Muscle of leg (tissue), 16 donors: Measurements from ENCODE around the gene UBE2E2. TPM values are rescaled to one million over a fixed set of nuclear protein-coding genes. Genes with fewer than 3 reads are reported as not detected.

Experiments used
- DNase-seq: peaks from one replicate; pipeline ENCODE4 v3.0.0; 2013
- H3K27ac ChIP-seq: one replicate; pipeline ENCODE4 v1.5.1; 2013; ENCODE audit warnings: mild to moderate bottlenecking, low read length, control low read depth
- H3K27me3 ChIP-seq: one replicate; pipeline ENCODE4 v1.6.1; 2013; ENCODE audit warnings: low read length; ENCODE audit not compliant: control insufficient read depth, insufficient read depth
- H3K36me3 ChIP-seq: one replicate; pipeline ENCODE4 v1.6.1; 2013; ENCODE audit warnings: low read length; ENCODE audit not compliant: control insufficient read depth, insufficient read depth
- H3K4me1 ChIP-seq: one replicate; pipeline ENCODE4 v1.6.1; 2013; ENCODE audit warnings: low read length; ENCODE audit not compliant: control insufficient read depth, insufficient read depth
- H3K4me3 ChIP-seq: one replicate; pipeline ENCODE4 v1.5.1; 2013; ENCODE audit warnings: low read length, control low read depth
- H3K9me3 ChIP-seq: replicated peaks from 2 replicates; pipeline ENCODE4 v1.6.1; 2013; ENCODE audit warnings: low read depth, low read length; ENCODE audit not compliant: control insufficient read depth
- WGBS: methylation state at CpG from one replicate; pipeline ENCODE4 v1.1.5; 2013; ENCODE audit warnings: missing lambda C conversion rate; ENCODE audit not compliant: insufficient coverage; 5-methylcytosine and 5-hydroxymethylcytosine counted together
- long read RNA-seq, 11 donors: transcript quantifications; one replicate each; lab custom pipeline, GENCODE V29; 2026
- polyA plus RNA-seq, 8 donors: library from polyadenylated mRNA; unstranded; fragments of 120-200 nt; gene quantifications; one replicate each; pipeline versions ENCODE4 v1.2.1 to v1.2.3, GENCODE V29; 2013; ENCODE audit warnings: inconsistent platforms in 1 of 8, low replicate concordance in 1 of 8; ENCODE audit not compliant: insufficient read length in 8 of 8, insufficient read depth in 1 of 8
- total RNA-seq: library from RNA; stranded (reverse); fragments of 120-200 nt; gene quantifications from one replicate; pipeline ENCODE4 v1.2.4, GENCODE V29; 2013

Gene UBE2E2
- total RNA-seq (19.2 TPM), polyA plus RNA-seq (10 to 100 TPM; 26.2 to 41.4 (median 35.4) TPM)
- long read RNA-seq, donor 1, partial matches to known transcripts: 21 of 21 reads
- long read RNA-seq, donor 1, other reads (novel, unspliced or antisense): 0 of 21 reads
- long read RNA-seq, donor 2, partial matches to known transcripts: 6 of 6 reads
- long read RNA-seq, donor 2, other reads (novel, unspliced or antisense): 0 of 6 reads
- long read RNA-seq, donor 3, partial matches to known transcripts: 13 of 13 reads
- long read RNA-seq, donor 3, other reads (novel, unspliced or antisense): 0 of 13 reads
- long read RNA-seq, donor 4, partial matches to known transcripts: 6 of 6 reads
- long read RNA-seq, donor 4, other reads (novel, unspliced or antisense): 0 of 6 reads
- long read RNA-seq, donor 5, partial matches to known transcripts: 25 of 25 reads
- long read RNA-seq, donor 5, other reads (novel, unspliced or antisense): 0 of 25 reads
- long read RNA-seq, donor 6, partial matches to known transcripts: 9 of 11 reads
- long read RNA-seq, donor 6, other reads (novel, unspliced or antisense): 0 of 11 reads
- long read RNA-seq, donor 7, partial matches to known transcripts: 66 of 66 reads
- long read RNA-seq, donor 7, other reads (novel, unspliced or antisense): 0 of 66 reads
- long read RNA-seq, donor 8, partial matches to known transcripts: 7 of 7 reads
- long read RNA-seq, donor 8, other reads (novel, unspliced or antisense): 0 of 7 reads
- long read RNA-seq, donor 9, partial matches to known transcripts: 33 of 34 reads
- long read RNA-seq, donor 9, other reads (novel, unspliced or antisense): 0 of 34 reads
- long read RNA-seq, donor 10, partial matches to known transcripts: 22 of 23 reads
- long read RNA-seq, donor 10, other reads (novel, unspliced or antisense): 0 of 23 reads
- long read RNA-seq, donor 11, partial matches to known transcripts: 10 of 10 reads
- long read RNA-seq, donor 11, other reads (novel, unspliced or antisense): 0 of 10 reads

DNA sequence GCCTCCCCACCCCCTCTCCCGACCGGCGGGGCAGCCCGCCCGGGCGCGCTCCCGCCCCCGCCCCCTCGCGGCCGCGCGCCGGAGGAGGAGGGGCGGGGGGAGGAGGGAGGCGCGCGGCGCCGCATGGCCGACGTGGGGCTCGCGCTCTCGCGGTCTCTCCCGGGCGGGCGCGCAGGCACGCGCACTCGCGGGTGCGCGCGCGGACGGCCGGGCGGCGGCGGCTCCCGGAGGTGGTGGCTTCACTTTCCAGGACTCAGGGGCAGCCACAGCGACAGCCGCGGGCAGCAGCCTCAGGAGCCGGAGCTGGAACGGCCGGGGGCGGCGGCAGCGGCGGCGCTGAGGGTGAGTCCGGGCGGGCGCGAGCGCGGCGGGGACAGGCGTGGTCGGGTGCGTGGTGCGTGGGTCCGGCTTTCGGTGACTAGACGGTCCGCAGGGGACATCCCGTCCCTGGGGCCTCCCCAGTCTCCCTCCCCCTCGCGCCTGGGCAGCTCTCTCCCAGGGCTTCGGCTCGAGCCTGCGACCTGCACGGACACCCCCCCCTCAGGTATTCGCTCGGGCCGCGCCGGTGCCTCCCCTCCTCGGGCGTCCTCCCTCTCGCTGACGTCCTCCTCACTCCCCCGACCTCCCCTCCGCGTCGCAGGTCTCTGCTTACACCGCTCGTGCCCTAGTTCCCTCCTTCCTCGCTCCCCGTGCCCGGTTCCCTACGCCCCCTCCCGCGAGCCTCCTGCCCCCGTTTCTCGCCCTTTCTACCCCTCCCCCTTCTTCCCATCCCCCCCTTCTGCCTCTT, at the start of gene UBE2E2:
Gene UBE2E2, plus strand, starts transcription at position 407 of the 787 bp plus-strand sequence.
- Histone ChIP-seq H3K36me3 (no peaks in the 10 kb centered on the region), H3K4me1 (peaks cover 6% of the 10 kb centered on the region), H3K27me3 (no peaks in the 10 kb centered on the region), H3K4me3 (peak within 1 kb of the TSS; percentile 81), H3K9me3 (no peaks in the 10 kb centered on the region), H3K27ac (peak within 1 kb of the TSS; percentile 78)
- under 1% methylated on average over 81 of the region's 101 CpGs for WGBS
- peak; percentile 90 for DNase-seq

DNA sequence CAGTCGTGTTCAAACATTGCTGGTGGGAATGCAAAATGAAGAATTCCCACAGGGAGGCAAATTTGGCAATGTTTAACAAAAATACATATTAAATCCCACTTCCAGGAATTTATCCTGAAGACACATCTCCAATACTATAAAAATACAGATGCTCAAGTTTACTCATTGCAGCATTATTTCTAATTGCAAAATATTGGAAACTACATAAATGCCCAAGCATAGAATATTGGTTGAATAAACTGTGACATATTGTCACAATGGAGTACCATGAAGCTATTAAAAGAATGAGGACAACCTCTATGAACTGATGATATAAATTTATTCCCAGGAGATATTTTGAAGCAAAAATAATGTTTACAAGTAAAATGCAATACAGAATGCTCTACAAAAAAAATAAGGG, 49.7 kb upstream of the UBE2E2 start:
- Histone ChIP-seq H3K4me3 (no peak overlapping the region), H3K4me1 (no peaks in the 10 kb centered on the region), H3K36me3 (no peaks in the 10 kb centered on the region), H3K27ac (no peak overlapping the region), H3K27me3 (no peaks in the 10 kb centered on the region), H3K9me3 (peaks cover 4% of the 10 kb centered on the region)
- DNase-seq: peak; percentile 30
- WGBS: no CpG with 5 or more reads among the region's 1 CpG

DNA sequence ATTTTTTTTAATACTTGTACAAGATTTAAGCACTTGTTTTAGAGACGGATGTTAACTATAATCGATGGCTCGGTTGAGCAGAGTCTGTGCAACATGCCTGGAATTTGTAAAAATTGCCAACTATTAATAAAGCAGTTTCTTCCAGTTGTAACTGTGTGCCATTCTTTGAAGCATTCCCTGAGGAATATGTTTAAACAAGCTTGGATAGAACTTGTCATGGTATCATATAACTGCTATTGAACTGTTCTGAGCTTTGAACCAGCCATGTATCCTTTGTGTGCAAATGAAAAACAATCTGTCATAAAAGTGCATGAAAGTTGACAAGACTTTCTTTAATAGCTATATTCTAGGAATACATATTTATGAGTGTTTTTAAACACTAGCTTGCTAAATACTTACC, 45.8 kb upstream of the UBE2E2 start:
- WGBS: no CpG with 5 or more reads among the region's 3 CpGs
- no peaks in the 10 kb centered on the region for H3K36me3 ChIP-seq
- no peaks in the 10 kb centered on the region for H3K27me3 ChIP-seq
- no peak overlapping the region for H3K27ac ChIP-seq
- H3K4me3 ChIP-seq: no peak overlapping the region
- no peaks in the 10 kb centered on the region for H3K4me1 ChIP-seq
- peaks cover 4% of the 10 kb centered on the region for H3K9me3 ChIP-seq
- peak; percentile 25 for DNase-seq

DNA sequence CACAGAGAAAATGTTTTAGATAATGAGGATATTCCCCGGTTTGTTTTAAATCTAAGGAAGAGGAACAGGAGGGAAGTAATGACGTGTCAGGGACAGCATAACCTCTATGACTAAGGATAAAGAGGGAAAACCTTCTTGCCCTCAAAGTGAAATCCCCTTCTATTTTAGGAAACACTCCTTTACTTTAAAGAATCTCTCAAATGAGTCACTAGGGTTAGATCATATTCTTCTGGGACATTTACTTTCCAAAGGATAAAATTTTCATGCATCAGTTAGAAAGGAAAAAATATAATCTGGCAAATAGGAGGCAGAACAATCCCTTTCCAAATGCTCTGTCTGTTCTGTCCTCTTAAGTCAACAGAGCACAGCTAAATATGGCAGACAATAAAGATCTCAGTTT, 43.2 kb upstream of the UBE2E2 start:
- H3K4me3 ChIP-seq: no peak overlapping the region
- no CpG with 5 or more reads among the region's 2 CpGs for WGBS
- no peaks in the 10 kb centered on the region for H3K36me3 ChIP-seq
- no peaks in the 10 kb centered on the region for H3K4me1 ChIP-seq
- DNase-seq: peak; percentile 89
- peaks cover 1% of the 10 kb centered on the region for H3K9me3 ChIP-seq
- H3K27me3 ChIP-seq: no peaks in the 10 kb centered on the region
- no peak overlapping the region for H3K27ac ChIP-seq

DNA sequence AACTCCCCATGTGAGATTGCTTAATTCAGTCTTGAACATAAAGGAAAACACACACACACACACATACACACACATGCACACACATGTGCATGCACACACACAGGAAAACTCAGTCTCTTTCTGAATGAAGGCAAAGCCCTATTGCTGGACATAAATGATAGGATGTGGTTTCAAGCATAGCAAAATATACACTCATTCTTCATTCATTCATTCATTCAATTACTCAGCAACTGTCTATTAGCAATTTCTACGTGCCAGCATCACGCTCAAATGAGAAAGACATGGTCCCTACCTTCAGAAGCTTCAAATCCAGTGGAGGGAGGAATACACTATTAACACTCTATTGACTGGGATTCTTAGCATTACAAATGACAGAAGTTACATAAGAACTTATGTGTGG, 41.8 kb upstream of the UBE2E2 start:
- Histone ChIP-seq H3K4me1 (no peaks in the 10 kb centered on the region), H3K9me3 (no peaks in the 10 kb centered on the region), H3K4me3 (no peak overlapping the region), H3K36me3 (no peaks in the 10 kb centered on the region), H3K27me3 (no peaks in the 10 kb centered on the region), H3K27ac (no peak overlapping the region)
- DNase-seq: no peak
- WGBS: no CpG with 5 or more reads among the region's 2 CpGs

DNA sequence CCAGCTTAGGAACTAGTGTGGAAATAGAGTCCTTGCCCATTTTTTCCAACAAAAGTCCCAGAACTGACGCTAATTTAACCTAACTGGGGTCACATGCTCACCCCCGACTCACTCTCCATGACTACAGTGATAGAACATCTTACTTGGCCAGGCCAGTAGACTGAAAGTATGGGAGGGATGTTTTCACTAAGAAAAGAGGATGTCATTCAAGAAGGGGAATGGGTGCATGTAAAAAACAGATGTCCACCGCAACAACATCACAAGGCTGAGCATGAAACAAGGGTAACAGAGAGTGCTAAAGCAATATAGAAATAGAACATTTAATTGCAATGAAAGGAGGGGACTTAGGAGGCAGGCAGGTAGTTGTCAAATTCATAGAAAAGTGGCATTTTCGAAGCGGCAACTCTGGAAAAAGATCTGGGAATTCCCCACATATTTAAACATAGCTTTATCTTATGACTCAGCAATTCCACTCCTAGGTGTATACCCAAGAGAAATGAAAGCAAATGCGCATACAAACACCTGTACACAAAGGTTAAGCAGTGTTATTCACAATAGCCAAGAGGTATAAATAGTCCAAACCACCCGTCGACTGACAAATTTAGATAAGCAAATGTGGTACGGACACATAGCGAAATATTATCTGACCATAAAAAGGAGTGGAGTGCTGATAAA, 41.1 kb upstream of the UBE2E2 start:
- no peaks in the 10 kb centered on the region for H3K4me1 ChIP-seq
- no peak overlapping the region for H3K27ac ChIP-seq
- no peaks in the 10 kb centered on the region for H3K36me3 ChIP-seq

DNA sequence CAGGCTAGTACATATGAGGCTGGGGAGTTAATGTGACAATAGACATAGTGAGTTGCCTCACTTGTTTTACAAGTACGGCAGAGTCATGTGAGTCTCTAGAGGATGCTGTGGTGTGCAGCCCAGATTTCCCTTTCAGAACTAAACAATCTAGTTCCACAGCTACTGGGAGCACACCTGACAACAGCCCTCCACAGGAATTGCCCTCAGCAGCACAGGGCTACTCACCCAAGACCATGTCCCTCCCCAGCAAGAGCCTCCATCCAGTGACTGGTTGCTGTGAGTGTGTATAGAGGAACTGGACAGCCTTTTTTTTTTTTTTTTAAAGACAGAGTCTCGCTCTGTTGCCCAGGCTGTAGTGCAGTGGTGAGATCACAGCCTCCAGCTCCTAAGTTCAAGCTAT, 40.2 kb upstream of the UBE2E2 start:
- Histone ChIP-seq H3K36me3 (no peaks in the 10 kb centered on the region), H3K27me3 (no peaks in the 10 kb centered on the region), H3K4me1 (no peaks in the 10 kb centered on the region), H3K9me3 (no peaks in the 10 kb centered on the region), H3K4me3 (no peak overlapping the region), H3K27ac (no peak overlapping the region)
- no peak for DNase-seq
- no CpG with 5 or more reads among the region's 2 CpGs for WGBS

More for the DNA sequence above, 41.1 kb upstream of the UBE2E2 start:
- no CpG with 5 or more reads among the region's 10 CpGs for WGBS
- H3K4me3 ChIP-seq: no peak overlapping the region
- no peaks in the 10 kb centered on the region for H3K9me3 ChIP-seq
- DNase-seq: no peak
- no peaks in the 10 kb centered on the region for H3K27me3 ChIP-seq

DNA sequence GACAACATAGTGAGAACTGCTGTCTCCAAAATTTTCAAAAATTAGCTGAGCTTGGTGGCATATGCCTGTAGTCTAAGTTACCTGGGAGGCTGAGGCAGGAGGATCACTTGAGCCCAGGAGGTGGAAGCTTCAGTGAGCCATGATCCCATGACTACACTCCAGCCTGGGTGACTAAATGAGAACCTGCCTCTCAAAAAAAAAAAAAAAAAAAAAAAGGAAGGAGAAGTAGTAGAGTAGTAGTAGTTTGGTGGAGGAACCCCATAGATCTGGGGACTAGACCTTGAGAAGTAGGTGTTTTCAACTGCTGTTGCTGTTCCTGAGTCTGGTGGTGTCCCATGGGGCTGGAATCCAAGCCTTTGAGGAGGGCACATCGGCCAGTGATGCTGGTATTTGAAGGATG, 38.4 kb upstream of the UBE2E2 start:
- Histone ChIP-seq H3K4me3 (no peak overlapping the region), H3K27me3 (no peaks in the 10 kb centered on the region), H3K36me3 (no peaks in the 10 kb centered on the region), H3K9me3 (no peaks in the 10 kb centered on the region), H3K4me1 (no peaks in the 10 kb centered on the region), H3K27ac (no peak overlapping the region)
- 78% methylated on average over 1 of the region's 1 CpG for WGBS
- DNase-seq: no peak

DNA sequence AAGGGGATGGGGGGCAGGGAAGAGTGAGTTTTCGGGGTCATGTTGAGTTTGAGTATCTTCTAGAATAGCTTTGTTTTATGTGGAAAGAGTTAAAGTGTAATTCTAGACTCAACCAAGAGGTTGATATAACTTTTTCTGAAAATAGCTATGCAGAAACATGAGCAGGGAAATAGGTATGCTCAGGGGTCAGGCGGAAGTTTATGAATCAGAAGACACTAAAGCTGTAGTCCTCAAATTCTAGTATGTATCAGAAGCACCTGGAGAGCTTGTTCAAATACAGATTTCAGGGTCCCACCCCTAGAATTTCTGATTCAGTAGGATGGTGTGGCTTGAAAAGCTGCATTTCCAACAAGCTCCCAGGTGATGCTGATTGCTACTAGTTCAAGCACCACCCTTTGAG, 37.6 kb upstream of the UBE2E2 start:
- no peaks in the 10 kb centered on the region for H3K4me1 ChIP-seq
- WGBS: 67% methylated on average over 1 of the region's 2 CpGs
- DNase-seq: no peak
- H3K4me3 ChIP-seq: no peak overlapping the region
- H3K36me3 ChIP-seq: no peaks in the 10 kb centered on the region
- no peaks in the 10 kb centered on the region for H3K9me3 ChIP-seq
- H3K27me3 ChIP-seq: no peaks in the 10 kb centered on the region
- no peak overlapping the region for H3K27ac ChIP-seq
